Endodermal cell (in vitro differentiated cells): ENCODE measurements around the gene ARHGEF10L. TPM values are rescaled to one million over a fixed set of nuclear protein-coding genes. Genes with fewer than 3 reads are reported as not detected.
A peak's percentile ranks its signal among the peaks of the same experiment; 100 is the strongest.

Experiments
- DNase-seq: peaks from one replicate; pipeline ENCODE4 v3.0.0-alpha.2; 2017
- H3K27ac ChIP-seq: 2 replicates; pipeline ENCODE4 v1.5.1; 2013; ENCODE audit warnings: mild to moderate bottlenecking, low read depth, low read length, moderate library complexity
- H3K27me3 ChIP-seq: 2 replicates; pipeline ENCODE4 v1.6.1; 2013; ENCODE audit warnings: mild to moderate bottlenecking, low read length, moderate library complexity; ENCODE audit not compliant: insufficient read depth, control insufficient read depth, poor library complexity, severe bottlenecking
- H3K36me3 ChIP-seq: 2 replicates; pipeline ENCODE4 v1.7.0; 2013; ENCODE audit warnings: mild to moderate bottlenecking, low read length, moderate library complexity; ENCODE audit not compliant: control insufficient read depth, insufficient read depth
- H3K4me1 ChIP-seq: one replicate; pipeline ENCODE4 v1.7.0; 2013; ENCODE audit warnings: low read length; ENCODE audit not compliant: control insufficient read depth, insufficient read depth
- H3K4me3 ChIP-seq: 2 replicates; pipeline ENCODE4 v1.5.1; 2013; ENCODE audit warnings: mild to moderate bottlenecking, low read length, moderate library complexity
- H3K9ac ChIP-seq: 2 replicates; pipeline ENCODE4 v1.6.1; 2013; ENCODE audit warnings: mild to moderate bottlenecking, low read length, moderate library complexity; ENCODE audit not compliant: poor library complexity, severe bottlenecking; ENCODE audit errors: extremely low read depth
- H3K9me3 ChIP-seq: 2 replicates; pipeline ENCODE4 v1.6.1; 2013; ENCODE audit warnings: mild to moderate bottlenecking, low read length, moderate library complexity; ENCODE audit not compliant: control insufficient read depth
- H3K27ac Mint-ChIP-seq: 2 replicates; pipeline ENCODE4 v1.8.0; 2020; ENCODE audit warnings: mixed read lengths
- H3K27me3 Mint-ChIP-seq: 2 replicates; pipeline ENCODE4 v1.8.0; 2021; ENCODE audit warnings: mild to moderate bottlenecking, mixed read lengths; ENCODE audit not compliant: insufficient read depth
- H3K36me3 Mint-ChIP-seq: 2 replicates; pipeline ENCODE4 v1.8.0; 2020; ENCODE audit warnings: low read depth, mixed read lengths
- H3K4me1 Mint-ChIP-seq: 2 replicates; pipeline ENCODE4 v1.8.0; 2020; ENCODE audit warnings: mixed read lengths
- H3K4me3 Mint-ChIP-seq: 2 replicates; pipeline ENCODE4 v1.8.0; 2020; ENCODE audit warnings: mild to moderate bottlenecking, moderate library complexity, mixed read lengths
- H3K9me3 Mint-ChIP-seq: 2 replicates; pipeline ENCODE4 v1.8.0; 2020; ENCODE audit warnings: mild to moderate bottlenecking, mixed read lengths
- CTCF ChIP-seq: fragments of 200-600 bp; sonication (generic); conservative IDR thresholded peaks from 2 replicates; pipeline ENCODE4 v1.5.0; 2021; ENCODE audit warnings: antibody characterized with exemption, mild to moderate bottlenecking
- WGBS, 2 experiments: methylation state at CpG; one replicate each; pipeline versions ENCODE4 v1.1.5 to v1.1.7; 2013; ENCODE audit warnings: missing lambda C conversion rate in 2 of 2, mixed read lengths in 1 of 2; ENCODE audit not compliant: insufficient coverage in 1 of 2, insufficient read length in 1 of 2; 5-methylcytosine and 5-hydroxymethylcytosine counted together
- total RNA-seq, 2 donors: library from RNA; stranded (reverse); fragmentation: NEBNext Ultra II Directional in 1 of 2; extraction: Animal tissue kit (Norgen Biotek cat#: 25700) in 1 of 2; gene quantifications; 2 replicates in 1 of 2; 3 replicates in 1 of 2; pipeline ENCODE4 v1.2.1, GENCODE V29; 2021

ARHGEF10L gene
- total RNA-seq, 2 donors from 2014 or later = 5.2 to 10.5 TPM

GRCh38 chr1:17663646-17664045, 124.1 kb downstream of the ARHGEF10L start:
- Mint-ChIP-seq H3K27ac (no peak overlapping the region), H3K4me3 (no peak overlapping the region), H3K27me3 (no peaks in the 10 kb centered on the region), H3K36me3 (peaks cover 2% of the 10 kb centered on the region), H3K9me3 (no peaks in the 10 kb centered on the region), H3K4me1 (no peaks in the 10 kb centered on the region)
- Histone ChIP-seq H3K36me3 (no peaks in the 10 kb centered on the region), H3K4me1 (no peaks in the 10 kb centered on the region), H3K4me3 (no peak overlapping the region), H3K9ac (no peak overlapping the region), H3K27ac (no peak overlapping the region), H3K9me3 (no peaks in the 10 kb centered on the region), H3K27me3 (no peaks in the 10 kb centered on the region)
- TF ChIP-seq CTCF = no peak
- WGBS, 2 experiments = 90 to 93% methylated on average over 4 to 5 of the region's 5 CpGs
- DNase-seq = no peak

- DNase-seq = no peak
- H3K36me3 ChIP-seq = no peaks in the 10 kb centered on the region
- no peaks in the 10 kb centered on the region for H3K4me1 ChIP-seq
- Mint-ChIP-seq H3K9me3 (no peaks in the 10 kb centered on the region), H3K27me3 (no peaks in the 10 kb centered on the region), H3K4me3 (no peak overlapping the region), H3K4me1 (no peaks in the 10 kb centered on the region), H3K27ac (no peak overlapping the region), H3K36me3 (peaks cover 2% of the 10 kb centered on the region)
- H3K27me3 ChIP-seq = no peaks in the 10 kb centered on the region
- no peaks in the 10 kb centered on the region for H3K9me3 ChIP-seq
- no peak overlapping the region for H3K4me3 ChIP-seq
- peak; percentile 50 for TF ChIP-seq CTCF
- H3K27ac ChIP-seq = no peak overlapping the region
- no peak overlapping the region for H3K9ac ChIP-seq
- 91 to 100% methylated on average over 3 to 11 of the region's 11 CpGs for WGBS, 2 experiments
Observed at GRCh38 chr1:17664322-17664721, 124.8 kb downstream of the ARHGEF10L start.

DNA sequence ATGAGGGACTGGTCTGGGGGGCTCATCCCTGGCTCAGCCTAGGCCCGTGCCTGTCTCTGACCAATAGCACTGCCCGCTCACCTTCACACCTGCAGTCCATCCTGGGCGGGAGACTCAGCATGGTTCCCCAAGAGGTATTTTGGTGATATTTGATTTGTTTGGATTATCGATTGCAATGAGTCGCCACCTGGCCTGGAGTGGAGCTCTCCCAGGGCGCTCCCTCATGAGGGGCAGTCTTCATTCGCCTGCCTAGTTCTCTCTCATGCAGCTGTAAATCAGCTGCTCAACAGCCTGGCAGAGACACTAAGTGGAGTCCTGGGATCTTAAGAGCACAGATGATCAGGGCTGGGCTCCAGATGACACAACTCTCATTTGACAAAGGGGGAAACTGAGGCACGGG, 125.6 kb downstream of the ARHGEF10L start:
- no peaks in the 10 kb centered on the region for H3K36me3 ChIP-seq
- 93 to 98% methylated on average over 5 to 8 of the region's 8 CpGs for WGBS, 2 experiments
- H3K9me3 ChIP-seq = no peaks in the 10 kb centered on the region
- Mint-ChIP-seq H3K4me1 (no peaks in the 10 kb centered on the region), H3K27me3 (no peaks in the 10 kb centered on the region), H3K36me3 (peaks cover 2% of the 10 kb centered on the region), H3K9me3 (no peaks in the 10 kb centered on the region), H3K27ac (no peak overlapping the region), H3K4me3 (no peak overlapping the region)
- no peak overlapping the region for H3K9ac ChIP-seq
- TF ChIP-seq CTCF = no peak
- DNase-seq = no peak
- no peaks in the 10 kb centered on the region for H3K27me3 ChIP-seq
- no peak overlapping the region for H3K27ac ChIP-seq
- H3K4me3 ChIP-seq = no peak overlapping the region
- H3K4me1 ChIP-seq = no peaks in the 10 kb centered on the region
